HG03175 (cell line): ENCODE results near the gene BACE1.
"Not testable (repeated sequence)": the region's sequence is repeated elsewhere in the genome, so short reads cannot be mapped to it uniquely, and the experiment has no call there.

Source experiments
- ATAC-seq: cut with Tn5 transposase; IDR thresholded peaks from one replicate; pipeline ENCODE4 v1.9.1; 2021; ENCODE audit warnings: mild to moderate bottlenecking, moderate library complexity; ENCODE audit not compliant: unreplicated experiment

The BACE1 gene

DNA sequence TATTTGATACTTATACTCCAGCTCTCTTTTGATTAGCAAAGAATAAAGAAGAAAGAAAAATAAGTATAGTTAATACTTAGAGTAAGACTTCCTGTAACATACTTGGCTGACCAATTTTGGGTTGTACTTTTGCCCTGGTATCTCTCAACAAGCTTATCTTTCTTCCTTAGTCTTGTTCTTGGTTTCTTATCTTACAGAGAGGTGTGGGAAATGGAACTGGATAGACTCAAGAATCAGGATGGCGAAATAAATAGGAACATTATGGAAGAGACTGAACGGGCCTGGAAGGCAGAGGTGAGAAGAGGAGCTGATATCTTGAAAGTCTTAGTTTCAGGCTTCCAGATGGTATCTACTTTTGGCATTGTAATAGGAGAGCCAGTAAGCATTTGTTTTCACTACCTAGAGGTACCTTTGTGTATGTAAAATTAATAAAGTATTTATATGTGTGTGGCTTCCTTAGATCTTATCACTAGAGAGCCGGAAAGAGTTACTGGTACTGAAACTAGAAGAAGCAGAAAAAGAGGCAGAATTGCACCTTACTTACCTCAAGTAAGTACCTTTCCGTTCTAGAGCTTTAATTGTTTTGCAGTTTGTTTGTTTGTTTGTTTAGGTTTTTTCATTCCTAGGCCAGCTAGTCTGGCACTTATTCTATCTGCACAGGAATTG lies 36.2 kb downstream of the BACE1 start:
- ATAC-seq, result no peak

DNA sequence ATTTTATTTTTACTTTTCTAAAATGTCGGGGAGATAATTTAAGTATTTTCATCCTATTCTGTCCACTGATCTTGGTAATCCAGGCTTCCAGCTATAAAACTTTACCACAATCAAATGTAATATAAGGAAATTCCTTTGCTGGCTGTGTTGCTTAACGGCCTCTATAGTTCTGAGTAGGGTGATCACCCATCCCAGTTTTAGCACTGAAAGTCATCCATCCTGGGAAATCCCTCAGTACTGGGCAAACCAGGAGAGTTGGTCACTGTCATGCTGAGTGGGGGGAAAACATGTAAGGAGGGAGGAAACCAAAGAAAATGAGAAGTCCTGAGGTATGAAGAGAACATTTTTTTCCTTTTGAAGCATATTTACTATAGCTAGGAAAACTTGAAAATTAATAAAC lies 37.7 kb downstream of the BACE1 start:
- ATAC-seq, result no peak

DNA sequence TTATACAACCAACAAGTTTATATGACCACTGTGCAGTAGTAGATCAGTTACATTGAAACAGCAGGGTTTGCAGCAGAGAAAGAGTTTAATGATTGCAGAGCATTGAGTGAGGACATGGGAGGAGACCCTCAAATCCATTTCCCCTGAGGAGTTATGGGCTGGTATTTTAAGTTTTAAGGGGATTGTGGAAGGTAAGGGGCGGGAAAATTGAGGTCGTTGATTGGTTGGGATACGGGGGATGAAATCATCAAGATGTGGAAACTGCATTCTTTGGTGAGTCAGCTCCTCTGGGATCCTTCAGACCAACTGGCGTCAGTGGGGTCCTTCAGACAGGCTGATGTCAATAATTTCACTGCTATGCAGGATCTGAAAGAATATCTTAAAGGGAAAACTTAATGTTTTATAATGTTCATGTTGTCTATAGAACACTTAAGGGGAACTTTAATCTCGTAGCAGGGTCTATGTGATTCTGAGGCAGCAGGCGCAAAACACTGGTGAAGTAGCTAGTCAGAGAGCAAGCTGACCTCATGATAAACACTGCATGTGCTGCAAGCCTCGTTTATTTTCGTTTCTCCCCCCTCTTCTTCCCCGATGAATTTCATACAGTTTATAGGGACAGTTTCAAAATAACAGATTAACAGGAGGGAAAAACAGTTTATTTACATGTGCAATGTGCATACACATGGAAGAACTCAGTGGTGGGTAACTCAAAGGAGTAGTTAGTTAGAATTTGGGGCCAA lies 42.3 kb downstream of the BACE1 start:
- no peak for ATAC-seq

DNA sequence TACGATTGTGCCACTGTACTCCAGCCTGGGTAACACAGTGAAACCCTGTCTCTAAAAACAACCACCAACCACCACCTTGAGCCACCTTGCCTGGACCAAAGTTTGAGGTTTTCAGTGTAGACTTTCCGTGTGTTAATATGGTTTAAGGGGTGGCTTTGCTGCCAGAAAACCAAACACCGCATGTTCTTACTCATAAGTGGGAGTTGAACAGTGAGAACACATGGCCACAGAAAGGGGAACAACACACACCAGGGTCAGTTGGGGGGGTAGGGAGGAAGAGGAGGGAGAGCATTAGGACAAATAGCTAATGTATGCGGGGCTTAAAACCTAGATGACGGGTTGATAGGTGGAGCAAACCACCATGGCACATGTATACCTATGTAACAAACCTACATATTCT lies 43.9 kb downstream of the BACE1 start:
- not testable (repeated sequence) for ATAC-seq

DNA sequence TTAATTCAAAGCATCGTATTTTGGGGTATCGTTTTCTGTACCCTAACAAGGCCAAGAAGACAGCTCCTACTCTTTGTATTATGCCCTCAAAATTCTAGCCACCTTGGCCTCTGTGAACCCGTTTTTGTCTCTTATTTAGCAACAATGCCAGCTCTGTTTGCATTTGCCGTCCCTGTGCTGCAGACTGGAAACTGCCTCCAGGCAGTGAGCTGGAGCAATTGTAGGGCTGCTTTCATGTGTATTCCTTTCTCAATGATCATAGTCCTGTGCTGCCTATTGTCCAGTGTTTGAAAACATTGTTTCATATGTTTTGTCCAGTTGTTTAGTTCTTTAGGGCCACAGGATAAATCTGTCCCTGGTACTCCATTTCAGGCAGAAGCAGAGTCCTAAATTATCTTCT lies 44.8 kb downstream of the BACE1 start:
- ATAC-seq, result no peak

GRCh38 chr11:117269856-117270255 lies 46.2 kb downstream of the BACE1 start:
- ATAC-seq, result no peak

GRCh38 chr11:117265745-117266144 lies 50.3 kb downstream of the BACE1 start:
- ATAC-seq, result no peak

DNA sequence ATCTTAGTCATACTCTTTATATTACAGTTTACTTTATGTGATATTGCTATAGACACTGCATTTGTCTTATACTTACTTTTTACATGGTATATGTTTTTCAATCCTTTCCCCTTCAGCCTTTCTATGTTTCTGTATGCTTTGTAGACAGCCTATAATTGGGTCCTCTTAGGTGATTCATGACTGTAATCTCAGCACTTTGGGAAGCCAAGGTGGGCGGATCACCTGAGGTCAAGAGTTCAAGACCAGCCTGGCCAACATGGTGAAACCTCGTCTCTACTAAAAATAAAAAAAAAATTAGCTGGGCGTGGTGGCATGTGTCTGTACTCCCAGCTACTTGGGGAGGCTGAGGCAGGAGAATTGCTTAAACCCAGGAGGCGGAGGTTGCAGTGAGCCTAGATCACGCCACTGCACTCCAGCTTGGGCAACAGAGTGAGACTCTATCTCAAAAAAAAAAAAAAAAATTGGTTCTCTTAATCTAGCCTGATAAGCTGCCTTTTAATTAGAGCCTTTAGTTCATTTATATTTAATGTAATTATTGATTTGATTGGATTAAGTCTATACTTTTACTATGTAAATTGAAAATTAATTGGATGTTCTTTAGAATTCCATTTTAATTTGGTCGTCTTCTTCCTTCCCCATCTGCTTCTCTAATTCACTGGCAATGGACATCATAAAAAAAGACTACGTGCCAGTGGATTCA lies 51.3 kb downstream of the BACE1 start:
- not testable (repeated sequence) for ATAC-seq

DNA sequence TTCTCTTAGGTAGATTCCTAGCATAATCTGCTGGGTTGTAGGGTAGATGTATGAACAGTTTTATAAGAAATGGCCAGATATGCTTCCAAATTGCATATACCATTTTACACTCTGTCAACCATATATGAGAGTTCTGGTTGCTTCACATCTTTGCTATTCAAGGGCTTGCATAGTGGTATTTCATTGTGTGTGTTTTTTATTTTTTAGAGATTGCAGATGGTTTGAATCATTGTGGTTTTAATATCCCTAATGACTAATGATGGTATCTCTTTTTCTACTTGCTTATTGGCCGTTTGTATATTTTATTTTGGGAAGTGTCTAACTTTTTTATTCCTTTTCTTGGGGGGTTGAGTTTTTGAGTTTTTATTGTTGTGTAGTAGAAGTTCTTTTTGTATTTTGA lies 56.6 kb downstream of the BACE1 start:
- ATAC-seq, result no peak

GRCh38 chr11:117258576-117258975 lies 57.5 kb downstream of the BACE1 start:
- ATAC-seq, result no peak

GRCh38 chr11:117256573-117256972 lies 59.5 kb downstream of the BACE1 start:
- ATAC-seq, result no peak

DNA sequence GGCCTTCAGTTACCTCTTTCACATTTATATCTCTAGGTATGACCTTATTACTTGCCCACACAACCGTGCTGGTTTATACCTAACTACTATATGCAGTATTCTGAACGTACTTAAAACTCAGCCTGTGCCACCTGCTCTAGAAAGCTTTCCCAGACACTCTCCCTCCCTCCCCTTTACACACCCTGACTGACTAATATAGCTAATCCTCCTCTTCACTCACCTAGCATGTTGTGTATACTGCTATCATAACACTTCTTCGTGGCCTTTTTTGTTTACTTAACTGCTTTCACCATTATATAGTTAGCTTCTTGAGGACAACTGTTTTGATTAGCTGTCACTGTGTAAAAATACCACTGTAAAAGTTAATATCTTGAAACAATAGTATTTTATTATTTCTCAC lies 60.1 kb downstream of the BACE1 start:
- no peak for ATAC-seq

- no peak for ATAC-seq
Measured at GRCh38 chr11:117251506-117251905, 64.5 kb downstream of the BACE1 start.

- ATAC-seq, result no peak
Measured at GRCh38 chr11:117249571-117249970, 66.5 kb downstream of the BACE1 start.

DNA sequence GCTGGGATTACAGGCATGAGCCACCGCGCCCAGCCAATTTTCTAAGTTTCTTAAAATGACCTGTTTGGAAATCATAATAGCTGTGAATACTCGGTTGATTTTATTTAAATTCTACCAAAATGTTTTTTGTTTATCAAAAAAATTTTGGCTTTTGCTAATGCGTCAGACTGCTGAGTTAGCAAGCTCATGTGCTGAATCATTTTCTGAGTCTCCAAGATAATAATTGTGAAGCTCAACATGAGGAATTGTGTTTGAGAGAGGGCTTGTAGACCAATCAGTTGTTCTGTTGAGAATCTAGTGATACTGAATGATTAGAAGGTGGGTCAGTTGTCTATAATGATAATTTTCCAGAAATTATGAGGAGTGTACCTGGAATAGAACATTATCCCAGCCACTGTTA lies 67.7 kb downstream of the BACE1 start:
- no peak for ATAC-seq

- no peak for ATAC-seq
Measured at GRCh38 chr11:117239295-117239694, 76.8 kb downstream of the BACE1 start.

DNA sequence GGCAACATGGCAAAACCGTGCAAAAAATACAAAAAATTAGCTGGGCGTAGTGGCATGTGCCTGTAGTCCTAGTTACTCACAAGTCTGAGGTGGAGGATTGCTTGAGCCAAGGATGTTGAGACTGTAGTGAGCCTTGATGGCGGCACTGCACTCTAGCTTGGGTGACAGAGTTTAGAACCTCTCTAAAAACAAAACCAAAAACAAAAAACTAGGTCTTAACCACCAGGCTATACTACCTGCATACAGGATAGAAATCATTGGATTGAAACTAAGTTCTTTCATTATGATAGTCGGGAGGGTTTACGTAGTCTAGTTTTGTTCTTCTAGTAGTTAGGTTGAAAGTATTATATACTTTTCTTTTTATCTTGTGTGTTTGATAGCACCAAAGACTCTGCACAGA lies 77.8 kb downstream of the BACE1 start:
- ATAC-seq, result no peak
